HepG2 (cell line): ENCODE data around the gene ZNF527. TPM values are rescaled to one million over a fixed set of nuclear protein-coding genes. Genes with fewer than 3 reads are reported as not detected.

Experiments
- ATAC-seq: fragments of 200-7000 bp; cut with Tn5 transposase; 3 replicates; pipeline ENCODE4 v1.9.1; 2020; ENCODE audit warnings: mild to moderate bottlenecking, moderate library complexity
- BruUV-seq: library from RNA; stranded (reverse); fragments of 400-500 nt; replicated peaks from 2 replicates; lab custom pipeline; 2021; lab: Mats Ljungman, UMichigan
- CTCF ChIA-PET: fragments of 300-600 bp; formaldehyde crosslinking; extraction: SDS; loops from one replicate; lab custom pipeline; 2021; ENCODE audit warnings: low total read pairs, inconsistent platforms, low intra/inter-chr PET ratio; lab: Yijun Ruan, JAX
- POLR2A ChIA-PET: fragments of 350-600 bp; sonication (Branson Sonifier 250); formaldehyde crosslinking; loops from one replicate; lab custom pipeline; 2020; ENCODE audit warnings: antibody characterized with exemption, inconsistent platforms; lab: Yijun Ruan, JAX
- DNase-seq: peaks from one replicate; pipeline ENCODE4 v3.0.0-alpha.2; 2015; ENCODE audit warnings: low spot score
- FAIRE-seq: peaks from 3 replicates; lab custom pipeline; 2011; peaks lifted over from hg19 to GRCh38; lab: Jason Lieb, UNC
- H2AFZ ChIP-seq: one replicate; pipeline ENCODE4 v1.6.1; 2011; ENCODE audit warnings: low read length, inconsistent platforms
- H3K27ac ChIP-seq: fragments of 300-600 bp; 3 replicates; pipeline ENCODE4 v1.8.0; 2011; ENCODE audit warnings: mixed run types, mild to moderate bottlenecking, mixed read lengths, low read length, inconsistent platforms; ENCODE audit not compliant: insufficient read depth; ENCODE audit errors: extremely low read length
- H3K27me3 ChIP-seq, 2 experiments: fragments of 200-600 bp in 1 of 2; 2 replicates in 1 of 2; 3 replicates in 1 of 2; pipeline versions ENCODE4 v1.6.0 to v1.8.0; 2011; ENCODE audit warnings: low read length in 2 of 2, mild to moderate bottlenecking in 2 of 2, moderate library complexity in 2 of 2, inconsistent platforms in 1 of 2; ENCODE audit not compliant: insufficient read depth in 2 of 2, control insufficient read depth in 1 of 2
- H3K36me3 ChIP-seq, 2 experiments: fragments of 200-600 bp in 1 of 2; replicated peaks in 1 of 2; 2 replicates in 1 of 2; 3 replicates in 1 of 2; pipeline versions ENCODE4 v1.5.1 to v1.8.0; 2011; ENCODE audit warnings: low read length in 2 of 2, inconsistent platforms in 1 of 2; ENCODE audit not compliant: insufficient read depth in 2 of 2, control insufficient read depth in 1 of 2
- H3K4me1 ChIP-seq: 2 replicates; pipeline ENCODE4 v1.5.1; 2012; ENCODE audit warnings: low read length, inconsistent platforms; ENCODE audit not compliant: insufficient read depth
- H3K4me2 ChIP-seq: 2 replicates; pipeline ENCODE4 v1.6.0; 2011; ENCODE audit warnings: low read depth, low read length, inconsistent platforms
- H3K4me3 ChIP-seq, 3 experiments: fragments of 200-600 bp in 1 of 3; sonication (generic), shearing (Covaris generic) in 1 of 3; replicated peaks in 1 of 3; 2 replicates each; pipeline ENCODE4 v1.5.1; 2011 to 2016; ENCODE audit warnings: low read length in 3 of 3, inconsistent platforms in 2 of 3, low read depth in 2 of 3, mild to moderate bottlenecking in 2 of 3, control low read depth in 1 of 3, mixed read lengths in 1 of 3; ENCODE audit not compliant: insufficient read depth in 1 of 3
- H3K79me2 ChIP-seq: one replicate; pipeline ENCODE4 v1.6.1; 2011; ENCODE audit warnings: low read length, inconsistent platforms; ENCODE audit not compliant: insufficient read depth
- H3K9ac ChIP-seq: 2 replicates; pipeline ENCODE4 v1.6.0; 2011; ENCODE audit warnings: mild to moderate bottlenecking, low read depth, low read length, inconsistent platforms; ENCODE audit not compliant: insufficient read depth
- H3K9me3 ChIP-seq: 2 replicates; pipeline ENCODE4 v1.5.1; 2012; ENCODE audit warnings: mild to moderate bottlenecking, low read length
- H4K20me1 ChIP-seq: 2 replicates; pipeline ENCODE4 v1.6.0; 2011; ENCODE audit warnings: inconsistent platforms, mild to moderate bottlenecking, low read length, moderate library complexity; ENCODE audit not compliant: insufficient read depth
- ARNT2 ChIP-seq: sonication (generic); formaldehyde crosslinking; IDR thresholded peaks from 2 replicates; pipeline ENCODE4 v1.8.0; 2022; ENCODE audit warnings: mild to moderate bottlenecking, low read depth, missing genetic modification reagents, moderate library complexity
- FOXO1 ChIP-seq: sonication (generic); formaldehyde crosslinking; IDR thresholded peaks from 2 replicates; pipeline ENCODE4 v1.4.0; 2020; ENCODE audit warnings: missing genetic modification reagents
- GTF3A ChIP-seq: sonication (generic); formaldehyde crosslinking; conservative IDR thresholded peaks from 2 replicates; pipeline ENCODE4 v1.4.0; 2020; ENCODE audit warnings: mild to moderate bottlenecking, missing genetic modification reagents
- ISX ChIP-seq: sonication (generic); formaldehyde crosslinking; conservative IDR thresholded peaks from 2 replicates; pipeline ENCODE4 v1.5.0; 2020; ENCODE audit warnings: missing genetic modification reagents
- NCOA5 ChIP-seq: sonication (generic); formaldehyde crosslinking; IDR thresholded peaks from 2 replicates; pipeline ENCODE4 v1.4.0; 2020; ENCODE audit warnings: missing genetic modification reagents
- NFATC3 ChIP-seq: sonication (generic); formaldehyde crosslinking; IDR thresholded peaks from 2 replicates; pipeline ENCODE4 v1.5.1; 2020; ENCODE audit warnings: mild to moderate bottlenecking, missing genetic modification reagents
- ZBTB2 ChIP-seq: sonication (generic); formaldehyde crosslinking; IDR thresholded peaks from 2 replicates; pipeline ENCODE4 v1.8.0; 2022; ENCODE audit warnings: low read depth, missing genetic modification reagents
- ZMYM3 ChIP-seq: sonication (generic); formaldehyde crosslinking; IDR thresholded peaks from 2 replicates; pipeline ENCODE4 v1.5.1; 2020; ENCODE audit warnings: mild to moderate bottlenecking, missing genetic modification reagents
- ZNF143 ChIP-seq: sonication (generic); formaldehyde crosslinking; IDR thresholded peaks from 2 replicates; pipeline ENCODE4 v1.4.0; 2020; ENCODE audit warnings: missing genetic modification reagents
- WGBS: methylation state at CpG from one replicate; pipeline ENCODE4 v1.1.6; 2017; ENCODE audit warnings: low lambda C conversion rate; 5-methylcytosine and 5-hydroxymethylcytosine counted together
- in situ Hi-C: cut with HindIII; loops from 2 replicates; pipeline ENCODE4 v1.10.0; 2017; ENCODE audit warnings: low pct_unique_long_range_greater_than_20kb; ENCODE audit not compliant: extremely low pct_ligation_motif_present
- intact Hi-C: fragments of 100-400 bp; cut with micrococcal nuclease; formaldehyde crosslinking; loops from one replicate; pipeline ENCODE4 v1.10.0; 2022; ENCODE audit not compliant: unreplicated experiment
- polyA plus RNA-seq, 8 experiments: library from polyadenylated mRNA; depleted of rRNA in 3 of 8; stranded (reverse) in 7 of 8; unstranded in 1 of 8; fragments of >200 nt; fragmentation: Illumina TruSeq in 4 of 8; extraction: Trizol in 4 of 8; gene quantifications; 2 replicates each; pipeline versions ENCODE4 v1.2.1 to v1.2.3, GENCODE V29; 2011 to 2016; ENCODE audit warnings: low read depth in 4 of 8, missing spikeins in 1 of 8, mixed read lengths in 1 of 8; ENCODE audit not compliant: insufficient read depth in 1 of 8
- total RNA-seq, 5 experiments: library from RNA; depleted of rRNA; stranded (reverse); fragments of >200 nt; fragmentation: Illumina TruSeq; extraction: Trizol; gene quantifications; 2 replicates each; pipeline ENCODE4 v1.2.3, GENCODE V29; 2016; ENCODE audit warnings: low read depth in 1 of 5
- TF ChIP-seq, protein P1 (sequence below): sonication (generic); formaldehyde crosslinking; IDR thresholded peaks from 2 replicates; pipeline ENCODE4 v1.5.0; 2020; ENCODE audit warnings: missing genetic modification reagents
- TF ChIP-seq, protein P2 (sequence below): sonication (generic); formaldehyde crosslinking; IDR thresholded peaks from 2 replicates; pipeline ENCODE4 v1.5.1; 2020; ENCODE audit warnings: mild to moderate bottlenecking, missing genetic modification reagents

The ZNF527 gene
- total and polyA plus RNA-seq, 2 of the 13 experiments (the other 11 are each of a cell fraction or from before 2014, with no cell fraction given): 1.0 to 3.5 TPM

DNA sequence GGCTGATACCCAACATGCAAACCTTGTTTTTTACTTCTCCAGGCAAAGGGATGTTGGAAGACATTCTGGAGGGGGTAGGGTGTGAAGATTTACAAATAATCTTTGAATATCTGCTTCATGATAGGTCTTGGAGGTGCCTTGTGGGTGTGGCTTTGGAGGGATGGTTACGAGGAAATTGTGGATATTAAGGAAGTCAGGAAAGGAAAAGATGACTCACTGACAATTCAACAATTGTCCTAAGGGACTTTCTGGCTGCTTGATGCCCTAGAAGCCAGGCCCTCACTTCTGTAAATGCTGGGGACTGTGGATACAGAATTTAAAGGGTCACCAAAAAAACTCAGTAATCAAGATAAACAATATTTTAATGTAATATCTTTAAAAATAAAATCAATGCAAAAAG, 37.4 kb upstream of the ZNF527 start (continued):
- no peak for TF ChIP-seq ZBTB2 (CRISPR knock-in tag)
- TF ChIP-seq ARNT2: no peak
- no peak for TF ChIP-seq NFATC3 (CRISPR knock-in tag)
- TF ChIP-seq GTF3A (CRISPR knock-in tag): no peak
- TF ChIP-seq ISX (CRISPR knock-in tag): no peak
- TF ChIP-seq NCOA5: no peak

GRCh38 chr19:37334179-37335071, 36.5 kb upstream of the ZNF527 start:
- Histone ChIP-seq H3K27me3 (no peaks in the 10 kb centered on the region), H3K4me1 (no peaks in the 10 kb centered on the region), H4K20me1 (no peaks in the 10 kb centered on the region), H3K4me2 (no peak overlapping the region), H3K27ac (no peak overlapping the region), H3K36me3 (peaks cover 12 to 33% of the 10 kb centered on the region in 2 experiments; a peak in 4 of 5 replicates), H3K79me2 (no peaks in the 10 kb centered on the region), H3K9me3 (peaks cover 15% of the 10 kb centered on the region), H3K4me3 (no peak overlapping the region), H3K9ac (no peak overlapping the region), H2AFZ (no peak overlapping the region)
- WGBS: 98% methylated on average over 35 of the region's 50 CpGs
- BruUV-seq: no TSS peak
- intact Hi-C loops (no loop called here), in situ Hi-C loops (no loop called here)
- CTCF ChIA-PET: no interaction called here
- no peak for FAIRE-seq
- no peak for DNase-seq
- no peak for ATAC-seq
- POLR2A ChIA-PET: no interaction called here
- no peak for TF ChIP-seq ZMYM3 (CRISPR knock-in tag)
- no peak for TF ChIP-seq ZNF143 (CRISPR knock-in tag)
- TF ChIP-seq, protein P1, sequence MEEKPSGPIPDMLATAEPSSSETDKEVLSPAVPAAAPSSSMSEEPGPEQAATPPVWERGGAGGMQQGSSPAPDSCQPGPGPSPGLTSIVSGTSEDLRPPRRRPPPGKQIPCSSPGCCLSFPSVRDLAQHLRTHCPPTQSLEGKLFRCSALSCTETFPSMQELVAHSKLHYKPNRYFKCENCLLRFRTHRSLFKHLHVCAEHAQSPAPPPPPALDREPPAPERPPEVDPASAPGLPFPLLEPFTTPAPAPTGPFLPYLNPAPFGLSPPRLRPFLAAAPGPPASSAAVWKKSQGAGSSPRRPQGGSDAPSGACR (CRISPR knock-in tag): no peak
- TF ChIP-seq FOXO1 (CRISPR knock-in tag): no peak
- TF ChIP-seq, protein P2, sequence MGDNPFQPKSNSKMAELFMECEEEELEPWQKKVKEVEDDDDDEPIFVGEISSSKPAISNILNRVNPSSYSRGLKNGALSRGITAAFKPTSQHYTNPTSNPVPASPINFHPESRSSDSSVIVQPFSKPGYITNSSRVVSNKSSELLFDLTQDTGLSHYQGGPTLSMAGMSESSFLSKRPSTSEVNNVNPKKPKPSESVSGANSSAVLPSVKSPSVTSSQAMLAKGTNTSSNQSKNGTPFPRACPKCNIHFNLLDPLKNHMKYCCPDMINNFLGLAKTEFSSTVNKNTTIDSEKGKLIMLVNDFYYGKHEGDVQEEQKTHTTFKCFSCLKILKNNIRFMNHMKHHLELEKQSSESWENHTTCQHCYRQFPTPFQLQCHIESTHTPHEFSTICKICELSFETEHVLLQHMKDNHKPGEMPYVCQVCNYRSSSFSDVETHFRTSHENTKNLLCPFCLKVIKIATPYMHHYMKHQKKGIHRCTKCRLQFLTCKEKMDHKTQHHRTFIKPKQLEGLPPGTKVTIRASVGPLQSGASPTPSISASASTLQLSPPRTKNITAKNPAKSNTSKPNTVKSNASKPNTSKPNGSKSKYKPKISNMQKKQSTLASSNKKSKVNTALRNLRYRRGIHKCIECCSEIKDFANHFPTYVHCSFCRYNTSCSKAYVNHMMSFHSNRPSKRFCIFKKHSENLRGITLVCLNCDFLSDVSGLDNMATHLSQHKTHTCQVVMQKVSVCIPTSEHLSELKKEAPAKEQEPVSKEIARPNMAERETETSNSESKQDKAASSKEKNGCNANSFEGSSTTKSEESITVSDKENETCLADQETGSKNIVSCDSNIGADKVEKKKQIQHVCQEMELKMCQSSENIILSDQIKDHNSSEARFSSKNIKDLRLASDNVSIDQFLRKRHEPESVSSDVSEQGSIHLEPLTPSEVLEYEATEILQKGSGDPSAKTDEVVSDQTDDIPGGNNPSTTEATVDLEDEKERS (CRISPR knock-in tag): no peak
